ENCODE measurements around the gene P3H4.

The P3H4 gene

DNA sequence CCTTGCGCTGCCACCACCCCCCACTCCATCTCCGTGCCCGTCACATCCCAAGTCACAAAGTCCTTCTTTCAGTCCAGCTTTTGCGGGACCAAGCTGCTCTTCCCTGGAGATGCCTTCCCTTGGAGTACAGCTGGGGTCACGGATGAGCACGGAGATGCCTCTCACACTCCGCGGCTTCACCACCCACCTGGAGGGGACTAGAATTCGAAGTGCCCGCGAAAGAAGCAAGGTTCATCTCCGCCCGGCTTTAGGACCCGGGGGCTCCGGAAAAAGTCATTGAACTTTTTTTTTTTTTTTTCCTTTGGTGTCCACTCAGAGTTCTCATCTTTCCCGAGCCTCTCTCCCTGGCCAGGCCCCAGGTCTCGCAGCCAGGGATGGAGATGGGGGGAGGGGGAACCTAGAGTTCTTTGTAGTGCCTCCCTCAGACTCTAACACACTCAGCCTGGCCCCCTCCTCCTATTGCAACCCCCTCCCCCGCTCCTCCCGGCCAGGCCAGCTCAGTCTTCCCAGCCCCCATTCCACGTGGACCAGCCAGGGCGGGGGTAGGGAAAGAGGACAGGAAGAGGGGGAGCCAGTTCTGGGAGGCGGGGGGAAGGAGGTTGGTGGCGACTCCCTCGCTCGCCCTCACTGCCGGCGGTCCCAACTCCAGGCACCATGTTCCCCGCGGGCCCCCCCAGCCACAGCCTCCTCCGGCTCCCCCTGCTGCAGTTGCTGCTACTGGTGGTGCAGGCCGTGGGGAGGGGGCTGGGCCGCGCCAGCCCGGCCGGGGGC lies 817 bp upstream of the P3H4 start, which contains the start of gene FKBP10:
Gene FKBP10, plus strand, starts transcription at position 624 of the 771 bp plus-strand sequence. Its CDS starts 31 bp downstream, at position 655.
- Histone ChIP-seq H3K36me3 (ENCODE audit: control insufficient read depth in 1 of 2, insufficient read depth in 2 of 2, low read length in 2 of 2) (peaks cover 0 to 6% of the 10 kb centered on the region in 2 experiments), H3K4ac (ENCODE audit: low read depth, low read length) (peak within 1 kb of the TSS; percentile 80), H3K14ac (ENCODE audit: low read length) (peak within 1 kb of the TSS; percentile 75), H2AK5ac (ENCODE audit: low read length) (peak within 1 kb of the TSS; percentile 74), H2AFZ (ENCODE audit: insufficient read depth, low read length, poor library complexity) (peak within 1 kb of the TSS; percentile 57), H3K9me3 (ENCODE audit: insufficient read depth, low read depth, low read length) (no peaks in the 10 kb centered on the region), H3K4me3 (ENCODE audit: low read depth, low read length) (peak within 1 kb of the TSS; percentile 89), H4K91ac (ENCODE audit: low read depth, low read length) (peak within 1 kb of the TSS; percentile 83), H3K4me1 (ENCODE audit: control insufficient read depth in 1 of 2, insufficient read depth in 2 of 2, low read length in 2 of 2) (peaks cover 14 to 19% of the 10 kb centered on the region in 2 experiments), H3K18ac (ENCODE audit: low read length) (peak within 1 kb of the TSS; percentile 80), H2BK120ac (ENCODE audit: insufficient read depth, low read length, poor library complexity) (peak within 1 kb of the TSS; percentile 72), H3K27me3 (ENCODE audit: insufficient read depth, low read length) (no peaks in the 10 kb centered on the region), H2BK5ac (ENCODE audit: low read depth, low read length, poor library complexity) (peak within 1 kb of the TSS; percentile 78), H3K9ac (ENCODE audit: low read length) (peak within 1 kb of the TSS; percentile 28), H4K8ac (ENCODE audit: low read depth, low read length) (peak within 1 kb of the TSS; percentile 77), H3K79me2 (ENCODE audit: control insufficient read depth, insufficient read depth, low read length, poor library complexity) (peaks cover 11% of the 10 kb centered on the region), H4K12ac (ENCODE audit: low read depth, low read length) (peak within 1 kb of the TSS; percentile 76), H3K23ac (ENCODE audit: low read length) (no peak within 1 kb of the TSS), H3K4me2 (ENCODE audit: low read length) (peak within 1 kb of the TSS; percentile 74), H3K79me1 (ENCODE audit: low read length) (peaks cover 21% of the 10 kb centered on the region), H3K27ac (ENCODE audit: low read depth, low read length) (peak within 1 kb of the TSS; percentile 51), H2BK12ac (ENCODE audit: low read length) (peak within 1 kb of the TSS; percentile 53)
- WGBS (ENCODE audit: extremely low coverage, insufficient coverage, insufficient read length) = no CpG with 5 or more reads among the region's 35 CpGs
- DNase-seq = peak; percentile 39 to 81

GRCh38 chr17:41810659-41811548 lies 845 bp downstream of the P3H4 start:
- Histone ChIP-seq H3K23ac (ENCODE audit: low read length) (no peak overlapping the region), H3K14ac (ENCODE audit: low read length) (peak overlapping the region; percentile 78), H3K9ac (ENCODE audit: low read length) (peak overlapping the region; percentile 89), H4K8ac (ENCODE audit: low read depth, low read length) (peak overlapping the region; percentile 21), H2AK5ac (ENCODE audit: low read length) (peak overlapping the region; percentile 19), H3K27me3 (ENCODE audit: insufficient read depth, low read length) (no peaks in the 10 kb centered on the region), H3K27ac (ENCODE audit: low read depth, low read length) (peak overlapping the region; percentile 51), H3K4me2 (ENCODE audit: low read length) (peak overlapping the region; percentile 74), H3K4ac (ENCODE audit: low read depth, low read length) (peak overlapping the region; percentile 23), H3K18ac (ENCODE audit: low read length) (peak overlapping the region; percentile 80), H3K4me3 (ENCODE audit: low read depth, low read length) (peak overlapping the region; percentile 89), H4K91ac (ENCODE audit: low read depth, low read length) (peak overlapping the region; percentile 83), H3K4me1 (ENCODE audit: control insufficient read depth in 1 of 2, insufficient read depth in 2 of 2, low read length in 2 of 2) (peaks cover 14 to 19% of the 10 kb centered on the region in 2 experiments), H3K79me2 (ENCODE audit: control insufficient read depth, insufficient read depth, low read length, poor library complexity) (peaks cover 11% of the 10 kb centered on the region), H4K12ac (ENCODE audit: low read depth, low read length) (peak overlapping the region; percentile 49), H2BK12ac (ENCODE audit: low read length) (peak overlapping the region; percentile 20), H3K9me3 (ENCODE audit: insufficient read depth, low read depth, low read length) (no peaks in the 10 kb centered on the region), H3K36me3 (ENCODE audit: control insufficient read depth in 1 of 2, insufficient read depth in 2 of 2, low read length in 2 of 2) (peaks cover 0 to 10% of the 10 kb centered on the region in 2 experiments), H2AFZ (ENCODE audit: insufficient read depth, low read length, poor library complexity) (peak overlapping the region; percentile 51), H2BK5ac (ENCODE audit: low read depth, low read length, poor library complexity) (peak overlapping the region; percentile 8), H3K79me1 (ENCODE audit: low read length) (peaks cover 21% of the 10 kb centered on the region), H2BK120ac (ENCODE audit: insufficient read depth, low read length, poor library complexity) (no peak overlapping the region)
- DNase-seq = no peak
- WGBS (ENCODE audit: extremely low coverage, insufficient coverage, insufficient read length) = no CpG with 5 or more reads among the region's 58 CpGs

- H3K4me2 ChIP-seq (ENCODE audit: low read length) = no peak overlapping the region
- H2AFZ ChIP-seq (ENCODE audit: insufficient read depth, low read length, poor library complexity) = no peak overlapping the region
- H3K4me1 ChIP-seq (ENCODE audit: control insufficient read depth in 1 of 2, insufficient read depth in 2 of 2, low read length in 2 of 2) = peaks cover 6 to 8% of the 10 kb centered on the region in 2 experiments
- peaks cover 7% of the 10 kb centered on the region for H3K79me1 ChIP-seq (ENCODE audit: low read length)
- no peak overlapping the region for H3K23ac ChIP-seq (ENCODE audit: low read length)
- no peak overlapping the region for H2AK5ac ChIP-seq (ENCODE audit: low read length)
- H3K4me3 ChIP-seq (ENCODE audit: low read depth, low read length) = no peak overlapping the region
- H3K4ac ChIP-seq (ENCODE audit: low read depth, low read length) = no peak overlapping the region
- no peak overlapping the region for H2BK5ac ChIP-seq (ENCODE audit: low read depth, low read length, poor library complexity)
- peaks cover 2 to 15% of the 10 kb centered on the region in 2 experiments for H3K36me3 ChIP-seq (ENCODE audit: control insufficient read depth in 1 of 2, insufficient read depth in 2 of 2, low read length in 2 of 2)
- peaks cover 2% of the 10 kb centered on the region for H3K79me2 ChIP-seq (ENCODE audit: control insufficient read depth, insufficient read depth, low read length, poor library complexity)
- no peak overlapping the region for H3K18ac ChIP-seq (ENCODE audit: low read length)
- WGBS (ENCODE audit: extremely low coverage, insufficient coverage, insufficient read length) = no CpG with 5 or more reads among the region's 8 CpGs
- H3K9me3 ChIP-seq (ENCODE audit: insufficient read depth, low read depth, low read length) = no peaks in the 10 kb centered on the region
- H2BK12ac ChIP-seq (ENCODE audit: low read length) = no peak overlapping the region
- DNase-seq = no peak
- no peak overlapping the region for H4K12ac ChIP-seq (ENCODE audit: low read depth, low read length)
- H3K14ac ChIP-seq (ENCODE audit: low read length) = no peak overlapping the region
- H3K27me3 ChIP-seq (ENCODE audit: insufficient read depth, low read length) = no peaks in the 10 kb centered on the region
- H3K27ac ChIP-seq (ENCODE audit: low read depth, low read length) = no peak overlapping the region
- no peak overlapping the region for H4K91ac ChIP-seq (ENCODE audit: low read depth, low read length)
- H3K9ac ChIP-seq (ENCODE audit: low read length) = no peak overlapping the region
- H4K8ac ChIP-seq (ENCODE audit: low read depth, low read length) = no peak overlapping the region
- H2BK120ac ChIP-seq (ENCODE audit: insufficient read depth, low read length, poor library complexity) = no peak overlapping the region
Observed at GRCh38 chr17:41806685-41807445, 4.9 kb downstream of the P3H4 start.

Measured in trophoblast cell (in vitro differentiated cells and primary cell).